ENCODE data around the gene GPC6.

GPC6 gene

DNA sequence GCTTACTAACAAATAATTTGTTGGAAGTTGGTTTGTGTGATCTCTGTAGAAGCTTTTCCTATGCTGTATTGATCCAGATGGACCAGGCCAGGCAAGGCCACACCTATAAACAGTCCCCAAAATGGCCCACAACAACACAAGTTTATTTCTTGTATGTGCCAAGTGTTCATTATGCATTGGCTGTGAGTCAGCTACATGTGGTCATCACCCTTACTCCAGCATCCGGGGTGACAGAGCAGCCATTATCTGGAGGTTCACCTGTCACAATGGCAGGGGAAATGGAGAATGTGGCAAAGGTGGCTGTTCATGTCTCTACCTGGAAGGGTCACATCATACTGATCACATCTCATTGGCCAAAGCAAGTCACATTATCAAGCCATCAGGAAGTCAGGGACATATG lies 1088.6 kb downstream of the GPC6 start:
- no peak for DNase-seq

DNA sequence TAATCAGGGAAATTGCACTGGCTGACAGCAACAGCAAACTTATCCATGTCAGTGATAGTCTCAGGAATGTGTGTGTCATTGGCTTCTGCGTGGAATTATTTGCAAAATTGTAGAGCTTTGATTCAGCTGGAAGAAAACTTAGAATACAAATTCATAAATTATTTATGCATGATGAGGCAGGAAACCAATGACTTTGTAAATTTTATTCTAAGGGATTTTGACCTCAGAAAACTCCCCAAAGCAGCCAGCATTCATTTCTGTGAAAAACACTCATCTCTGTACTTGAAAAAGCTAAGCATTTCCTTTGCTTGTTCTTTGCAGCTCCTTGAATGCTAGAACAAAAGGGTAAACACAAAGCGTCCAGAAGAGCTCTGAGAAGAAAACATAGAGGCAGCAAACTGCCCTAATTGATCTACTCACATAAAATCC lies 1090.5 kb downstream of the GPC6 start:
- no peak for DNase-seq

DNA sequence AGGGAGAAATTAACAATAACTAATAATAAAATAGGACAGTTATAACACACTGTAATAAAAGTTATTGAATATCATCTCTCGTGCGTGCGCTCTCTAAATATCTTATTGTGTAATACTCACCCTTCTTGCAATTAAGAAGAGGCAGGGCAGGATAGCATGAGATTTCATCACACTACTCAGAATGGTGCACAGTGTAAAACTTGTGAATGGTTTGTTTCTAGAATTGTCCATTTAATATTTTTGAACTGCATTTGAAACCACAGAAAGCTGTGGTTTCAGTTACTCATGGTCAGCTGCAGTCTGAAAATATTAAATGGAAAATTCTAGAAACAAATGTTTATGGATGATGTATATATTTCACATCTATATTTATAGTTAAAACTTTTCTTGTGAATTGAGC lies 1091.8 kb downstream of the GPC6 start:
- DNase-seq = no peak

DNA sequence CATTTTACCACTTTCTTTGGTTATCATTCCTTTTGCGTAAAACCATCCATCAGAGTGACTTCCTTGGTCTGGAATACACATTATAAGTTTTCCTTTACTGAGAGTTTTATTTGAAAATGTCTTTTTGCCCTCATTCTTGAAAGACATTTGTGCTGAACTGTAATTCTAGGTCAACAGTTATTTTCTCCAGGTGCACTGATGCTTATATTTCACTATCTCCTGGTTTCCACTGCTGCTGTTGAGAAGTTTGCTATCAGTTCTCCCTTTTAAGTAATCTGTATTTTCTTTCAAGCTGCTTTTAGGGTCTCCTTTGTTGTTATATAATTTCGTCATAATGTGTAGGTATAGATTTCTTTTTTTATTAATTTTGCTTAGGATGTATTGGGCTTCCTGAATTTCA lies 1092.9 kb downstream of the GPC6 start:
- DNase-seq = no peak

DNA sequence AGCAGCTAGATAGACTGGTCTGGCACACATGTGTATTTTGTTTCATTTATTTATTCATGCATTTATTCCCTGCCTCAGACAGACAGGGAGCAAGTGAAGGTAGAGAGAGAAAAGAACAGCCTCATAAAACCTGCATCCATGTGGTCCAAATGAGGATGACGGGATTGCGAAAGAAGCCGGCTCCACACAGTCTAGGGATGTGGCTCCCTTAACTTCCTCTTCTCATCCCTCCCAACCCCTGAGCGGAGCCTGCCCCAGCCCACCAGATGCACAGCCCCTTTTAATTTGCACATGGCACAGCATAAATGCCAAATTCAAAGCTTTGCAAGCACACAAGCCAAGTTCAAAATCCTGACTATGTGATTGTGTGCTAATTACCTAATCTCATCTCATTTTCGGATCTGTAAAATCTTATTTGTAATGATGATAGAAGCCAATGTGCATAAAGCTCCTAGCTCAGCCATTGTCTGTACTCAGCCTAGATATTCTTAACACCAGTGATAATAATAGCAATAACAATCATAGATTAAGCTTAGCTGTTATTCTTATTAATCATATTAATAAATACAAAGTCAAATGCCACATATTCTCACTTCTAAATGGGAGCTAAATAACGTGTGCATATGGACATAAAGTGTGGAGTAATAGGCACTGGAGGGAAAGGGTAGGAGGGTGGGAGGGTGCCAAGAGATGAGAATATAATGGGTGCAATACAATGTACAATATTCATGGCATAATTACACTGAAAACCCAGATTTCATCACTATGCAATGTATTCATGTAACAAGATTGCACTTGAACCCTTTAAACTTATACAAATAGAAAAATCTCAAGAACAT lies 1096.5 kb downstream of the GPC6 start:
- DNase-seq = no peak

DNA sequence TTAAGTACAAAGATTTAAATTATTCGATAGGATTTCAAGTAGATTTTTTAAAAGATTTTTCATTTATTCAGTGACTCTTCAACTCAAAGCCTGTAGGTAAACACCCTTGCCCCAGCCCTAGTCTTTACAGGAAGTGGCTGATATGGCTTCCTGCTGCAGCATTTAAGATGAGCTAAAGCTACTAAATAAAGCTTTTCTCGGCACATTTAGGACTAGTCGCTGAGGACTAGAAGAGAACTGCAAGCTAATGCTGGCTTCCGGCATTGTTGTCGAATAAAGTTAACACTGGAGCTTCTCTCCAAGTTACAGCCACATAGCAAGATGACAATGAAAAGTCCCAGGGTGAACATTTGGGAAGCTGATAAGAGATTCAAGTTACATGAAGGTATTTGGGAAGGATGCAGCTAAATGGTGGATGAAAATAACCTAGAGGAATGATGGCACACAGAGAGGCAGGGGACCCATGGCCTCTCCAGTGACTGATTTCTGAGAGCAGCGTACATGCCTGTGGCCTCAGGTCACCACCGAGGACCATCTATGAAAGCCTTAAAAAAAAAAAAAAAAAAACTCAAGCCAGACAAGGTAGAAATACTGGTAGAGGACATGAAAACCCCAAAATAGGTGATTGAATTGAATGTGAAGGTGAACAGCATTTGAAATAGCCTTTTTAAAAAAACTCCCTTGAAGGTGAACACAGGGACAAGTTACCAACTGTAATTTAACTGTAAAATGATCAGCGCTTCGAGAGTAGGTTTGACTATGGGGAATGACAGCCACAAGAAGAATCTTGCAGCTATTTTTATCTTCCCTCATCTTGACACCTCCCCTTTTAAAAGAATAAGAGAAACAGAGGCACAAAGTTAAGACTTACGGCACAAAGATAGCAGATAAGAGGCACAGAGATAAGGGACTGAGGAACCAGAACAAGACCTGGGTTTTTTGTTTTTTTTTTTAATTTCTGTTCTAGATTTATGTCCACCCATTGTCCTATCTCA lies 1097.5 kb downstream of the GPC6 start:
- no peak for DNase-seq

DNA sequence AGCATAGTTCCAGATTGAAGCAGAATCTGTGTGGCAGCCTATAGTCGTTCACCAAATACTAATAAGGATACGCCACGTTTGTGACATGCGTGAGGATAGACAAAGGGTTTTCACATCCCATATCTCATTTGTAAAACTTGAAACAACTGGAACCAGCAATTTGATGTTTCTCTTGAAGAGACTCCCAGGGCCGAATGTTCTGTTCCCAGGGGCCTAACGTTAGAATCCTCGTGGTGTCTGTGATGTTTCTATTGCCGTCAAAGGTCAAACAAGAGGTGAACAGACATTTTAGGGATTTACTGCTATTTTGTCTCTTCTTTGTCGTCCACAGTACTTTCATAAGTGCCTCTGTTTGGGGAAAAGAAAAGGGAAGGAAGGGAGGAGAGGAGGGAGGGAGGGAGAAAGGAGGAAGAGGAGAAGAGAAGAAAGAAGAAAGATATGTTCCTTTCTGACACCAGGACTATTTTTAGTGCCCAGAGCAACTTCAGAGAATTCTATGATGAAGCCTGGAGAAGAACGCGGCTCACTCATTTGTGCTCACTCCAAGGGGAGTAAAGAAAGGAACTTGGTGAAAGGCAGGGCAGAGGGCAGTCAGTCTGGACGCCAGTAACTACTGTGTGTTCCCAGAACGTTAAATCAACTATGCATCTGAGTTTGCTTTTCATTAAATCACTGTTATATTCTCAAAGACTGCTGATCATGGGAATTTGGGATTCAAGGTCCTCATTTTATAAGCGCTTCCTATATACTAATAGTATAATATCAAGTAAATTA lies 1098.3 kb downstream of the GPC6 start:
- no peak for DNase-seq

DNA sequence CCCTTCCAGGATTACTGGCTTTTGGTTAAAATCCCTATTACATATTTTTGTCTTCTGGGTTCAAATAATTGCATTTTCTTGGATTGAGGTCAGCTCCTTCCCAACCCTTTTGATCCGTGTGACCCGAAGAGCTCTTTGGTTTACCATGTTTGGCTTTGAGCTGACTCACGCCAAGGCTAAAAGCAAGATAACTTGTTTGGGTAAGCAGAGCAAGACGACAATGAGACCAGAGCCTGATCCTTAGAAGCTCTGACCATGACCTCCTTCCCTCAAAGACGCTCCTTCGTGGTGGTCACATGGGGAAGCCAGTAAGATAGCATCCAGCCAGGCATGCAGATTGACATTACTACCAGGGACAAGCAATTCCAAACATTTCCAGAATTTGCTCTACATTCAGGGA lies 1099.0 kb downstream of the GPC6 start:
- no peak for DNase-seq

DNA sequence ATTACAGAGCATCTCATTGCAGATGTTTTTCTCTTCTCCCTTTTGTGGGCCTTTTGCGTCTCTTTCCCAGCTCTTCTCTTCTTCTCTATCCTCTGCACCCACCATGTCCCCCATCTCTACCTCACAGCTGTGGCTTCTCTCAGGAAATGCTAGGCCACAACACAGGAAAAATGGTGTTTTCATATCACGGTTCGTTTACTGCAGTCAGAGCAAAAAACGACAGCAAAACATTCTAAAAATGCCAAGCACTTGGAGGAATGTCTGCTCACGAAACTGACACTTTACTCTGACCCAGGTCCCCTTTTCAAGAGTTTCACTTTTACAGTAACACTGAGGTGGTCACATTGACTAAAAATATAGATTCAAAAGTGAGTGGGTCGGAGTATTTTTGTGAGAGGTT lies 1100.7 kb downstream of the GPC6 start:
- no peak for DNase-seq

DNA sequence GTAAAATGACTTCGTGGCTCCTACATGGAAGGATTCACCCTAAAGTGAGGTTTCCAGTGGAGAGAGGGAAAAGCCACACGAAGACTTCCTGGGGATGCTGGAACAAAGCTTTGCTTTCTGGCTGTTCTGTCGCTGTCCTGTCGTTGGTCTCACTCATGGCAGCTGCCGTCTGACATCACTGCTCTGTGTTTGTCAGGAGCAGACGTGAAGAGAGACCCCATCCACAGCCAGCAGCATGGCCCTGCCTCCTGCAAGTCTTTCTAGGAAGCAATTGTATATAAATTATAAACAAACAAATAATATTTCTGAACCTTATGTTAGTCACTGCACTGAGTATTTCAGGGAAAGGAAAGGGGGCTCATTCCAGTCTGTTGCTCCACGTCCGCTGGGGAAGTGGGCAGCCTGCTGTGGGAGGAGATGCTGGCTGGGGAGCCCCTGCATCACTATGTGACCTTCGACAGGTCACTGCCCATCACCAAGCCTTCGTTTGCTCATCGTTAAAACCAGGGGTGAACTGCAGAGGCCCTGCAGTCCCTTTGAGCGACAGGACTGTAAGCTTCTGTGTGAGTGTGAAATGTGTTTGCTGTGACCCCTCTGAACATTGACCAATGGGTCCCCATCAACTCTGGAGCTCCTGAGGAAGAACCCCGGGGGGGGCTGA lies 1101.9 kb downstream of the GPC6 start:
- DNase-seq = no peak

DNA sequence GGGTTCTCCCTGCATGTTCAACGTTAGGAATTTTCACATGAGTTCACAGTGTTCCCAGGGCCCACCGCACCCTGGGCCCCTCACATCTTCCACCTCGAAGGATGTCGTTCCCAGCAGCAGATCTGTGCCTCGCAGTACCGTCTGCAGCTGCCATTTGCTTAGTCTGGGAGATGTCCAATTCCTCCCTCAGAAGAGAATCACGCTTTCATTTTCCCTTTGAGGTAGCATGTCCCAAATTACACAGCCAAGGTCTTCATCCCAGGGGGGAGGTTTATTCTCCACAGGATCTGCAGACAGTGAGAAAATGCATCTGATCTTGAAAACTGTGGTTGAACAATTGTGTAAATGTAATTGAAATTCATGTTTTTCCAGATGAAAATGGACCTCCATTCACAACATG lies 1102.7 kb downstream of the GPC6 start:
- DNase-seq = no peak

DNA sequence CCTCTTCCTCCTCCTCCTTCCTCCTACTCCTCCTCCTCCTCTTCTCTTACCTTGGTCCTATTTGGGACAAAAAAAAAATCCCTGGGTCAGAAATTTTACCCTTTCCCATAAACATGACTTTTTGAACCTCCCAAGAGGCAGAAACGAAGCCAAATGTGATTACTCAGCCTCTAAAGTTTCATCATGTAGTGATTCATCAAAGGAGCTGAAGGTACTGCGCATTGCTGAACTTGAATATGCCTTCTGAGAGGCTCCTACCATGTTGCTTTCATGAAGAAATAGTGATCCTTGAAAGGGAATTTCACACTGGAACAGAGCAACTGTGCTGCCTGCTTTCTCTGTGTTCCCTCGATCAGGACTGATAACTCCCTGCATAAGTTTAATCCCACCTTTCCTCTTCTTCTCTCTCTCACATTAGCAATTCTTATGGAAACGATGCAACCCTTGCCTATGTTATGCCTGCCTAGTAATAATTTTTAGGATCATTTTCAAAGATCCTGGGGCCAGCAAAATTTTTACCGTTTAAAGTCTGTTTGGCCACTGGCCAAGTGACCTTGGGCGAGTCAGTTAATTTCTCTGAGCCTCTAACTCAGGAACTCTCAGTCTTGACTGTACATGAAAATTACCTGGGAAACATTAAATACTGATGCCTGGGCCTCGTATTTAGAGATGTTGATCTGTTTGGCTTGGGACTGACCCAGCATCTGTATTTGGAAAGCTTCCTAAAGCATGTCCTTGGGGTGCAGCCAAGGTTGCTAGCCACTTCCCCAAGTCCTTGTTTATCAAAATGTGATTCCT lies 1103.3 kb downstream of the GPC6 start:
- DNase-seq = no peak

DNA sequence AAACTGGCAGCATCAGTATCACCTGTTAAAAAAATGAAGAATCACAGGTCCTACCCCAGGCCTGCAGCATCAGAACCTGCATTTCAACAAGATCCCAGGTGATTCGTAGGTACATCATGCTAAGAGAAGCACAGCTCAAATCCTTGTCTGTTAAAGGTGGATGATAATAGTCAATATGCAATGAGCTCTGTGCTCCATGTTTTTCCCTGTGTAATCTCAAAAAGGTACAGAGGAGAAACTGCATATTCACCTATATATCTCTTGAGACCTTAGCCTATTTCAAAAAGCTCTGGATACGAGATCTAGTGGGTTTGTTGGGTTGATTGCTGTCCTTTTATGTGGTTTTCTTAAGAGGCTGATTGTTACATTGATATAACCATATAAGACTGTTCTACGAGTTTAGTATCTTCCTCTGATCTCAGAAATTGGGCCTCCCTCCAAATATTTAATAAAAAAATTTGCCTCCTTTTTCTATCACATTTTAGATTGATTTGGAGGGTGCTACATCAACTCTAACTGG lies 1104.0 kb downstream of the GPC6 start:
- no peak for DNase-seq

DNA sequence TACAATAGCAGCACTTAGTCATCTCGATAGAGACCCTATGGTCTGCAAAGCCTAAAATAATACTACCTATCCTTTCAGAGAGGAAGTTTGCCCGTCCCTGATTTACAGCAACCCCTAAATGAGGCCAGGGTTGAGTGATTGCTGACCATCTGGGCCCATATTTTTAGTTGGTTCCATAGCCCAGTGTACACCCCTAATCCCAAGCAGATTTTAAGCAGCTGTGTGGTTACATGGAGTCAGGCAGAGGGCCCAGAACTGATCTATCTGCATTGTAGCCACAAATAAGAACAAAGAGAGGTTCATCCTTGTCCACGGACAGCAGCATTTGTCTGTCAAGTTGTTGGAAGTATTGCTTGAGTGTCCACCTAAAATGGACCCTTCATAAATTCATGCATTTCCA lies 1104.7 kb downstream of the GPC6 start:
- DNase-seq = no peak

DNA sequence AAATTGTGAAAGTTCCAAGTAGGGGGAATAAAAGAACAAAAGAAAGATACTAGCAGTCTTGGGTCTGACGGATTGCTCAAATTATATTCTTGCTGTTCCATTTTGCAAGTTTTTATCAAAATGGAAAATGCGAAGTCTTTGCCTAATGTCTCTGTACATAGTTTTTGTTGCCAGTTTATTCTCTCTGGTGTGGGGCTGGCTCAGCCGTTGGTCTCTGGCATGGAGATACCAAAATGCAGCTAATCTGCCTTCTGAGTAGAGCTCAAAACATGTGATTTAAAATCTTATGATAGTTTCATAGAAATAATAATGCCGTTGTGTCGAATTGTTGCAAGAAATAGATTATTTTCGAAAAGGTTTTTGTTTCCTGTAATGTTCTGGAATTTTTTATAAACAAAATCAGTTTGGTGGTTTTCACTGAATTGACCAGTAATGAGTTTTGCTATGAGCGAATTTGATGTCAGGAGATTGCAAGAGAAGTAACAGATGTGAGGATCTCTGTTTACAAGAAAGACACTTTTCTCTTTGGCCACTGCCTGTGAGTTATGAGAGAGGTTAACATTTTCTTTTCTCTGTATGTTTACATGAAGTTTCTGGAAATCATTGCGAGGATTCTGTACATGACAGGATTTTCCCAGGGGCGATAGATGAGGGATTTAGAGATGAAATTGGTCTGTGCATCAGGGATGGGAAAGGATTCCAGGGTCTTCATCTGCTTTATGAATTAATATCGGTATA lies 1105.9 kb downstream of the GPC6 start:
- DNase-seq = no peak

DNA sequence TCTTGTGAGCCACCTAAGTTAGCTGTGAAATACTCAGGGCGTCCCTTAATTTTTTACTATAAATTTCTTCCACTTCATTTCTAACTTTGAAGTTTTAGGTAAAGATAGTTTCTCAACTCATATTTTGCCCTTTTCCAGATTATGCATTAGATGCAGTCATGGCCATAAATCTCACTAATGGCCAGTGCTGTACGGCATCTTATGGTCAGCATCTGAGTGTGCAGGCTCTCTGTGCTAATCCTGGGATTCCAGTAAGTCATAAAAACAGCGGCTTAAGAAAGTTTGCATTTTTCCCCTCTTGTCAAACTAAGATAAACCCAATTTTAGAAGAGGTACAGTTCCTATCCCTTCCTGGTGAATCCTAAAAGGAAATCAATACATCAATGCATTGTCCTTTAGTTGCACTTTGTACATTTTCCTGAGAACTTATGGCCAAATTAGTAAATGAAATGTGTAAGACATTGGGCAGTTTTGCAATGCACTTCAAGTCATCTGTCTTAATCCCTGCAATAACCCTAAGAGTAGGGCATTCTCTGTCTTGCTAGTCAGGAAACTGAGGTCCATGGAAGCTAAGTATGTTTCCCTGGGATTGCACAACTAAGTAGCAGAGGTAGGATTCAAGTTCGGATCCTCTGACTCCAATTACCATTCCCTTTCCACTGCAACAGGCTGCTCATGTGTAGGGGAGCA lies 1106.7 kb downstream of the GPC6 start:
- DNase-seq = no peak

DNA sequence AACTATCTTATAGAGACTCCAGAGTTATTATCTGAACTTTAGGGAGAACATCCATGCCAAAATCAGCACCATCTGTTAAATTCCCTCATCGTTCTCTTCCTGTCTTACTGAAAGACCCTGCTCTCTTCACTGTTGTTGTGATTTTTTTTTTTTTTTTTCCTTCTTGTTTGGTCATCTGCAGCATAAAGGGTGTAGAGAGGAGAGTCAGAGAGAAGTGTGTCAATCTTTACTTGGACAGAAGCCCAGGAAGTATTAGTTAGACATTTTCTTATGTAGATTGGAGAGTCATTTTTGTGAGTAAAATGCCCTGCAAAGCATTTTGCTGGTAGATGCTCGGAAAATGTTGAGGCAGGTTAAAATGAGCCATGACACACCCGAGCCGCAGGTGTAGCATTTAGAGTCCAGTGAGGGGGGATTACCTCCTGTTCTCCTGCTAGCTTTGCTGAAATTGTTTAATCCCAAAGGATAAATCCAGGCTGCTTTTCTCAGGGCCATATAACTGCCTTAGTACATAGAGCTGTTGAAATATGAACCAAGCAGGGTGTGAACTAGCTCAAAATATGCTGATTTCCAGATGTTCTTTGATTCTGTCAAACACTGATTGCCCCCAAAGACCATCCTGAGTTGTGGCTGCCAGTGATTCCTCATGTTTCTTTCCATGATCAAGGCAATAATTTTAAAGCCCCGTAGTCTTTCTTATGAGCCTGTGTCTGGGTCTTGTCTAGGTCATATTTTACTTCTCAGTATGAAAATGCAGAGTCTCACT lies 1109.3 kb downstream of the GPC6 start:
- no peak for DNase-seq

DNA sequence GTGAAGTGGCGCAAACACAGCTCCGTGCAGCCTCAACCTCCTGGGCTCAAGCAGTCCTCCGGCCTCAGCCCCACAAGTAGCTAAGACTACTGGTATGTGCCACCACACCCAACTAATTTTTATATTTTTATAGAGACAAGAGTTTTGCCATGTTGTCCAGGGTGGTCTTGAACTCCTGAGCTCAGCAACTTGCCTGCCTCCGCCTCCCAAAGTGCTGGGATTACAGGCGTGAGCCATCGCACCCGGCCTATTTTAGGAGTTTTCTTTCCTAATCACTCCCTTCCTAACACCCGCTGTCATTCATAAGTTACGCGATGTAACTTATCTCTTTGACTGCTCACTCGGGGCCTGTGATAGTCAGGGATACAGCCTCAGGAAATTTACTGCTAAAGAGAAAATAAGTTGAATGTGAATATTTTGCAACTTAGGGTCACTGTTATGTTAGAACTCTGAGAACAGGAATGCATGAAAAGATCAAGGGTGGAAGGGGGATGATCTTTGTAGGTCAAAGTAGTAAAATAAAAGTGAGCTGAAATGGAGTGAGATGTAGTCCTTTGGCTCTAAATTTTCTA lies 1112.6 kb downstream of the GPC6 start:
- DNase-seq = no peak

All from inflammatory macrophage (primary cell).